GM23338 (cell line): ENCODE results near the gene TMBIM1. TPM values are rescaled to one million over a fixed set of nuclear protein-coding genes. Genes with fewer than 3 reads are reported as not detected.

Experiments
- ATAC-seq: fragments of 200-7000 bp; cut with Tn5 transposase; 3 replicates; pipeline ENCODE4 v1.9.1; 2020
- DNase-seq: peaks from one replicate; pipeline ENCODE4 v3.0.0-alpha.2; 2015; ENCODE audit warnings: low spot score
- H2AFZ ChIP-seq: fragments of 200-600 bp; sonication (generic); 2 replicates; pipeline ENCODE4 v1.8.0; 2016; ENCODE audit warnings: antibody characterized with exemption, mild to moderate bottlenecking, moderate library complexity
- H3F3A ChIP-seq: fragments of 200-600 bp; sonication (generic); replicated peaks from 2 replicates; pipeline ENCODE4 v1.8.0; 2017; ENCODE audit warnings: antibody characterized with exemption, mixed run types, low read depth
- H3K27ac ChIP-seq: fragments of 200-600 bp; sonication (generic); 2 replicates; pipeline ENCODE4 v1.6.1; 2016; ENCODE audit warnings: low read depth
- H3K27me3 ChIP-seq: fragments of 200-600 bp; sonication (generic); 2 replicates; pipeline ENCODE4 v1.8.0; 2016; ENCODE audit warnings: mild to moderate bottlenecking, mixed run types, moderate library complexity; ENCODE audit not compliant: insufficient read depth
- H3K36me3 ChIP-seq: fragments of 200-600 bp; sonication (generic); 2 replicates; pipeline ENCODE4 v1.8.0; 2016; ENCODE audit warnings: mild to moderate bottlenecking; ENCODE audit not compliant: insufficient read depth
- H3K4me1 ChIP-seq: fragments of 200-600 bp; sonication (generic); 2 replicates; pipeline ENCODE4 v1.8.0; 2016; ENCODE audit warnings: mild to moderate bottlenecking, moderate library complexity; ENCODE audit not compliant: insufficient read depth
- H3K4me2 ChIP-seq: fragments of 200-600 bp; sonication (generic); 2 replicates; pipeline ENCODE4 v1.7.1; 2017; ENCODE audit warnings: mixed run types
- H3K4me3 ChIP-seq: fragments of 200-600 bp; sonication (generic); 2 replicates; pipeline ENCODE4 v1.6.1; 2016; ENCODE audit warnings: mixed run types
- H3K79me2 ChIP-seq: fragments of 200-600 bp; sonication (generic); replicated peaks from 2 replicates; pipeline ENCODE4 v1.8.0; 2017; ENCODE audit warnings: mild to moderate bottlenecking; ENCODE audit not compliant: insufficient read depth
- H3K9me2 ChIP-seq: fragments of 200-600 bp; sonication (generic); 2 replicates; pipeline ENCODE4 v1.8.0; 2017; ENCODE audit not compliant: insufficient read depth
- H4K20me1 ChIP-seq: fragments of 200-600 bp; sonication (generic); replicated peaks from 2 replicates; pipeline ENCODE4 v1.8.0; 2017; ENCODE audit warnings: mild to moderate bottlenecking; ENCODE audit not compliant: insufficient read depth
- H3K27ac Mint-ChIP-seq: 2 replicates; pipeline ENCODE4 v1.8.0; 2020; ENCODE audit warnings: inconsistent platforms, mild to moderate bottlenecking, moderate library complexity, mixed read lengths
- H3K27me3 Mint-ChIP-seq: 3 replicates; pipeline ENCODE4 v1.8.0; 2022; ENCODE audit warnings: low read depth, mild to moderate bottlenecking, moderate library complexity, mixed read lengths, inconsistent platforms; ENCODE audit not compliant: insufficient read depth, poor library complexity
- H3K36me3 Mint-ChIP-seq: 3 replicates; pipeline ENCODE4 v1.8.0; 2021; ENCODE audit warnings: low read depth, mild to moderate bottlenecking, inconsistent platforms, moderate library complexity, mixed read lengths
- H3K4me1 Mint-ChIP-seq: 3 replicates; pipeline ENCODE4 v1.8.0; 2020; ENCODE audit warnings: mild to moderate bottlenecking, inconsistent platforms, mixed read lengths
- H3K4me3 Mint-ChIP-seq: 3 replicates; pipeline ENCODE4 v1.8.0; 2021; ENCODE audit warnings: moderate library complexity, mild to moderate bottlenecking, inconsistent platforms, mixed read lengths
- H3K9me3 Mint-ChIP-seq: 3 replicates; pipeline ENCODE4 v1.8.0; 2020; ENCODE audit warnings: moderate library complexity, mild to moderate bottlenecking, inconsistent platforms, mixed read lengths
- CREB1 ChIP-seq: fragments of 250-450 bp; sonication (Bioruptor Pico); IDR thresholded peaks from 2 replicates; pipeline ENCODE4 v1.5.0; 2020; ENCODE audit warnings: low read depth, mild to moderate bottlenecking, moderate library complexity
- CTCF ChIP-seq, 2 experiments: fragments of 200-600 bp in 1 of 2; sonication (generic) in 1 of 2; conservative IDR thresholded peaks; 2 replicates each; pipeline versions ENCODE4 v1.5.1 to v1.6.1; 2016 to 2017; ENCODE audit warnings: antibody characterized with exemption in 2 of 2, low read depth in 2 of 2, mild to moderate bottlenecking in 2 of 2, moderate library complexity in 1 of 2
- ZNF114 ChIP-seq: fragments of 250-450 bp; sonication (Bioruptor Pico); IDR thresholded peaks from 2 replicates; pipeline ENCODE4 v1.5.0; 2020; ENCODE audit warnings: mild to moderate bottlenecking, moderate library complexity
- ZNF331 ChIP-seq: fragments of 250-450 bp; sonication (Bioruptor Pico); IDR thresholded peaks from 2 replicates; pipeline ENCODE4 v1.5.0; 2020; ENCODE audit warnings: low read depth, mild to moderate bottlenecking, moderate library complexity
- polyA plus RNA-seq: library from polyadenylated mRNA; unstranded; fragments of >200 nt; fragmentation: Nextera tagmentation; extraction: Ambion mirVana; gene quantifications from 2 replicates; pipeline ENCODE4 v1.2.1, GENCODE V29; 2016
- total RNA-seq: library from RNA; depleted of rRNA; stranded (reverse); fragments of >200 nt; shearing (Covaris generic); gene quantifications from 2 replicates; pipeline ENCODE4 v1.2.3, GENCODE V29; 2014
- TF ChIP-seq, protein P1 (sequence below): IDR thresholded peaks from 2 replicates; pipeline ENCODE4 v1.6.1; 2016; ENCODE audit warnings: antibody characterized with exemption

TMBIM1 gene
- total and polyA plus RNA-seq, 2 experiments from 2014 or later: 12.0 to 20.8 TPM

GRCh38 chr2:218265626-218266025 is 26.7 kb downstream of the TMBIM1 start:
- Mint-ChIP-seq H3K27me3 (peaks cover 11% of the 10 kb centered on the region), H3K4me1 (peaks cover 16% of the 10 kb centered on the region), H3K36me3 (peaks cover 44% of the 10 kb centered on the region), H3K27ac (no peak overlapping the region), H3K9me3 (no peaks in the 10 kb centered on the region), H3K4me3 (no peak overlapping the region)
- H3K79me2 ChIP-seq: peaks cover 17% of the 10 kb centered on the region
- no peak overlapping the region for H3K27ac ChIP-seq
- H3K4me3 ChIP-seq: no peak overlapping the region
- DNase-seq: no peak
- no peaks in the 10 kb centered on the region for H3K9me2 ChIP-seq
- H3F3A ChIP-seq: no peaks in the 10 kb centered on the region
- no peak overlapping the region for H2AFZ ChIP-seq
- no peak overlapping the region for H3K4me2 ChIP-seq
- no peak for TF ChIP-seq ZNF114
- H4K20me1 ChIP-seq: no peaks in the 10 kb centered on the region; the same call in 1 of the 2 replicates
- ATAC-seq: no peak
- H3K36me3 ChIP-seq: no peaks in the 10 kb centered on the region
- no peaks in the 10 kb centered on the region for H3K27me3 ChIP-seq
- H3K4me1 ChIP-seq: peaks cover 21% of the 10 kb centered on the region

DNA sequence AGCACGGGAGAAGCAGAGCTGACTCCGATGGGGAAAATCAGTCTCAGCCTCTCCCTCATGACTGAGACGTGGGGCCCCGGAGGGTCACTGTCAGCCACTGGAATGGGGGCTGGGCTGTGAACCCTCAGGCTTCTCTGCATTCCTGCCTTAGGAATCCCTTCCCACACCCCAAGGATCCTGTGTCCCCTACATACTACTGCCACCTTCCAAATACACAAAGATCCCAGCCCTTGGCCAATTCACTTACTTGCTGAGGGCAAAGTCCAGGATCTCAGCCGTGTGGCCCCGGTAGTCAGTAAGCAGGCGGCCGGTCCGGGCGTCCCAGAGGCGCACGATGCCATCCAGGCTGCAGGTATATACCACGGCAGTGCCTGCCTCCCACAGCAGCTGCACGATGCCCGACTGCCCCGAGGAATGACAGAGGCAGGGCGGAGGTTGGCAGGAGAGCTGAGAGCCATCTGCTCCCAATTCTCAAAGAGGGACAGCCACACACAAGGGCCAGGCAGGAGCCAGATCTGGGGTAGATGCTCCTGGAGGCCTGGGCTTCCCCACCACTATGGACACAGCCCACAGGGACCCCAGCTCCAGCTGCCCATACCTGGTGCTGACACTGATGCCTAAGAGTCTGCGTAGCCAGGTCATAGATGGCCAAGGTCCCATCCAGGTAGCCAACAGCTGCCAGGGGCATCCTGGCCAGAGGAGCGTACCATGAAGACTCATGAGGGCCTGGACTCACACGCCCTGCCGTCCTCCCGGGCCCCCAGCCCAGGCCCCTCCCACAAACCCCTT is 27.3 kb downstream of the TMBIM1 start:
- Histone ChIP-seq H4K20me1 (no peaks in the 10 kb centered on the region; the same call in 1 of the 2 replicates), H3K4me3 (no peak overlapping the region), H3F3A (peaks cover 1% of the 10 kb centered on the region; the same call in 1 of the 2 replicates), H2AFZ (no peak overlapping the region), H3K9me2 (no peaks in the 10 kb centered on the region), H3K36me3 (no peaks in the 10 kb centered on the region), H3K27ac (no peak overlapping the region), H3K4me1 (peaks cover 27% of the 10 kb centered on the region), H3K4me2 (no peak overlapping the region), H3K79me2 (peaks cover 17% of the 10 kb centered on the region), H3K27me3 (no peaks in the 10 kb centered on the region)
- Mint-ChIP-seq H3K9me3 (no peaks in the 10 kb centered on the region), H3K4me1 (peaks cover 21% of the 10 kb centered on the region), H3K4me3 (no peak overlapping the region), H3K27ac (no peak overlapping the region), H3K27me3 (peaks cover 9% of the 10 kb centered on the region), H3K36me3 (peaks cover 44% of the 10 kb centered on the region)
- no peak for TF ChIP-seq ZNF331 (CRISPR knock-in tag)
- TF ChIP-seq CREB1 (CRISPR knock-in tag): no peak
- DNase-seq (no peak), ATAC-seq (no peak)

GRCh38 chr2:218263817-218264641 is 28.3 kb downstream of the TMBIM1 start:
- Histone ChIP-seq H3K4me2 (no peak overlapping the region), H3K27me3 (no peaks in the 10 kb centered on the region), H3K9me2 (no peaks in the 10 kb centered on the region), H3K79me2 (peaks cover 9% of the 10 kb centered on the region), H3K4me3 (no peak overlapping the region), H3F3A (peaks cover 7% of the 10 kb centered on the region; the same call in 1 of the 2 replicates), H3K27ac (no peak overlapping the region), H2AFZ (no peak overlapping the region), H3K4me1 (peaks cover 32% of the 10 kb centered on the region), H3K36me3 (no peaks in the 10 kb centered on the region), H4K20me1 (no peaks in the 10 kb centered on the region)
- DNase-seq: no peak
- H3K27ac Mint-ChIP-seq: no peak overlapping the region
- peaks cover 40% of the 10 kb centered on the region for H3K36me3 Mint-ChIP-seq
- TF ChIP-seq, protein P1, sequence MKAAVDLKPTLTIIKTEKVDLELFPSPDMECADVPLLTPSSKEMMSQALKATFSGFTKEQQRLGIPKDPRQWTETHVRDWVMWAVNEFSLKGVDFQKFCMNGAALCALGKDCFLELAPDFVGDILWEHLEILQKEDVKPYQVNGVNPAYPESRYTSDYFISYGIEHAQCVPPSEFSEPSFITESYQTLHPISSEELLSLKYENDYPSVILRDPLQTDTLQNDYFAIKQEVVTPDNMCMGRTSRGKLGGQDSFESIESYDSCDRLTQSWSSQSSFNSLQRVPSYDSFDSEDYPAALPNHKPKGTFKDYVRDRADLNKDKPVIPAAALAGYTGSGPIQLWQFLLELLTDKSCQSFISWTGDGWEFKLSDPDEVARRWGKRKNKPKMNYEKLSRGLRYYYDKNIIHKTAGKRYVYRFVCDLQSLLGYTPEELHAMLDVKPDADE: no peak
- peak; percentile 26 to 45; a peak in 3 of 4 replicates for TF ChIP-seq CTCF (conservative IDR thresholded peaks at IDR 0.05; ENCODE audit: low read depth in 2 of 2)
- peak; percentile 6; the same call in 1 of the 3 replicates for ATAC-seq
- peaks cover 7% of the 10 kb centered on the region for H3K27me3 Mint-ChIP-seq
- no peak overlapping the region; the same call in 2 of the 3 replicates for H3K4me3 Mint-ChIP-seq
- H3K9me3 Mint-ChIP-seq: no peaks in the 10 kb centered on the region
- H3K4me1 Mint-ChIP-seq: peaks cover 24% of the 10 kb centered on the region
